ENCODE results near the gene WDR7.

The WDR7 gene

DNA sequence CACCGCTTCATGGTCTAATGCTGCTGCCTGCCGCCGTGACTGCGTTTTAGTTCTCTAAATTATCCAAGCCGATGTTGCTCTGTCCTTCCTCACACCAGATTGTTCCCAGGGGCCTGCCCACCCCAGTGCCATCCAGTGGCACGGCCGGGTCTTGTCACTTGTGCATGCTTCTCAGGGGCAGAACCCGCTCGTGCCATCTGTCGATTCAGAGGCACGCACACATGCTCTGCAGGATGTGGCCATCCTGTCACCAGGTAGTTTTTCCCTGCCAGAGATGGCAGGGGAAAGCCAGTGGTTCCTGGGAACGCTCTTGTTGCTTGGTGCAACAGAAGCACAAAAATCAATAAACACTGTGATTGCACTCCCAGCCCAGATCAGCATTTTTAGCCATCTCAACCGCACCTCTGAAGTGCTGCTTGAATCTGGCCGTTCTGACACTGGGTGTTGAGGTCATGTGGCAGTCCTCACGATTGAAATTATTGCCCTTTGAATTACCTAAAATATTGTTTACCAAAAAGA, 376.1 kb downstream of the WDR7 start:
- DNase-seq (ENCODE audit: low read depth in 2 of 2, low spot score in 1 of 2): no peak

DNA sequence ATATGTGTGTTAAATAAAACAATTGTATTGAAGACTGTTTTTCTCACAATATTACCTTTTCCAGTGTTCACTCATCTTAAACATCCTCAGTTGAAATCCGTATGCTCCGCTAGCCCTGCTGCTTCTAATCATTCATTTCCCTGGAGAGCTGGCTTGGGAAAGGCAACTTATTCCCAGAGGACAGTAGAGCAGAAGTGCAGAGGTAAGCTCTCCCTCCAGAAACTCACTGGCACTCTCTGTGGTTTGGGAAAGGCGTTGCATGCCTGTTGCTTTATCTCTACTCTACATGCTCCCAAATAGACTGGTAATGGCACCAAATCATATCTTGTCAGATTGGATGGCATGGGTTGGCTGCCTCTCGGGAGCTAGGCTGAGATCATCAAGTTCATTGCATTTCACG, 378.6 kb downstream of the WDR7 start:
- no peak for DNase-seq (ENCODE audit: low read depth in 2 of 2, low spot score in 1 of 2)

DNA sequence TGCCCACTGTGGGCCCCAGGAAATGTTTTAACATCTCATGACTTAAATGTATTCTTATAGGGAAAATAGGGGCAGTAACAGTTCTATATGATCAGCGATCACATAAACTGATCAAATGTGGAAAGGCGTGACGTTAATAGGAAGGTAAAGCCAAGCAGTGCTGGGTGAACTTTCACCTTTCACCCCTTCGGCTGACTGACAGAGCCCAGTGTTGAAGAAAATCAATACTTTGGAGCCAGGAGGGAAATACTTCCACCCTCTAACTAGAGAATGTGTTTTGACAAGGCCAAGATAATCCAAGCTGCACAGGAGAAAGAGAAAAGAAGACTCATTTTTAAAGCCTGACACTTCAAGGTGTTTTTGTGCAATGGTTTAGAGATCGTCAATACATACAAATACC, 379.3 kb downstream of the WDR7 start:
- no peak for DNase-seq (ENCODE audit: low read depth in 2 of 2, low spot score in 1 of 2)

DNA sequence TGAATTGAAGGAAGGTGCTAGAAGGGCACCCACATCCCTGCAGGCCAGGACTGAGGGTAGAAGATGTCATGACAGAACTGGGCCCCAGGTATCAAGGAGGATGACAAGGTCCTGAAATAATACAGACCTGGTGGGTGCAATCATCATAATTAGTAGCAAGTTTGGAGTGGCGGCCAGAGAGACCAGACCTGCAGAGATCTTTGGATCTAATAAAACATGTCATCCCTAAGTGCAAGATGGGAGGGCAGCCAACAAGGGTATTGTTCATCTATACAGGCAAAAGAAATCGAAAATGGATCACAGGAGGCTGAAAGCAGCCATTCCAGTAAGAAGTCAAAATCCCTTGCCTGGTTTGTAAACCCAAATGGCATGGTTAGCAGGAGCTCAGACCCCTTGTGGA, 384.4 kb downstream of the WDR7 start:
- no peak for DNase-seq (ENCODE audit: low read depth in 2 of 2, low spot score in 1 of 2)

DNA sequence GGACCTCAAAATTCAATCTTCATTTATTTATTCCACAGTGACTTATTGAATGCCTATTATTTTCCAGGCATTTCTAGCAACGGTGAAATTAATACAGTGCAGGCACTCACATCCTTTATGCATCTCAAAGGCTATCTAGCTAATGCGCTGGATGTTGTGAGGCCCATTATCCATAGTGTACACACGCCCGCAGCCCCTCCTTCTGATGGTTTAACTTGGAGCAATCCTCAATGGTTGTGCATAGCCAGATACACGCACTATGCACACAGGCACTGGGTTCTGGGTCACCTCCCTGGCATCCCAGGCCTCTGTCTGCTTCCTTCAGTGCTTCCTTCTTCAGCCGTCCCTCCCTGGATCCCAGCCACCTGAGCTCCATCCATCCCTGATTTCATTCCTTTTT, 387.2 kb downstream of the WDR7 start:
- DNase-seq (ENCODE audit: low read depth in 2 of 2, low spot score in 1 of 2): no peak

DNA sequence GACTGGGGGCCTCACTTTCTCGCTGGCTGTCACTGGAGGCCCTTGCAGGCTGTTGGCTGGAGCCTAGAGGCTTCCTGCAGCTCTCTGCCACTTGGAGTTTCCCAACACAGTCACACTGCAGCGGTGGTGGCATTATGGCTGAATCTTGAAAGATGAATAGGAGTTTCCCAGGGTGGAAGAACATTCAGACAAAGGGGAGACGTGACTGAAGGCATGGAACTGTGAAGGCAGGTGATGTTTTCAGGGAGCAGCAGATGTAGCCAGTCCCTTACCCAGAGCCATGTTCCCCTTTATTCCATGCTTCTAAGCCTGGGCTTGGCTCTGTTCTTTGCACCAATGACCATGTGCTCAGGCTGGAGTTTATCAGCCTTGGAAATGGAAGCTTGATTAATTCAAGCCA, 389.0 kb downstream of the WDR7 start:
- no peak for DNase-seq (ENCODE audit: low read depth in 2 of 2, low spot score in 1 of 2)

DNA sequence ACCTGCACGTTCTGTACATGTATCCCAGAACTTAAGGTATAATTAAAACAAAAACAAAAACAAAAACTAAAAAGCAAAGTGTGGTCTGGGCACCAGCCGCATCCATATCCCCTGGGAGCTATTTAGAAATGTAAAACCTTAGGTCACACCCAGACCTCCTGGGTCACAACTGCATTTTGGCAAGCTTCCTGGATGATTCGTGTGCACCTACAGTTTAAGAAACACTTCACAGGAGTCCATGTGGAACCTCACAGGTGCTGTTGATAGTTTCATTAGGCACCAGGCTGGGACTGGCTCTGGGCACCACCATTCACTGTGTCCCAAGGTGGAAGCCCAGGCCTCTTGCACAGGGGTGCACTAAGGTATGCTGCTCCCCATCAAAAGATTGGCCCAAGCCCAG, 392.1 kb downstream of the WDR7 start:
- DNase-seq (ENCODE audit: low read depth in 2 of 2, low spot score in 1 of 2): no peak

DNA sequence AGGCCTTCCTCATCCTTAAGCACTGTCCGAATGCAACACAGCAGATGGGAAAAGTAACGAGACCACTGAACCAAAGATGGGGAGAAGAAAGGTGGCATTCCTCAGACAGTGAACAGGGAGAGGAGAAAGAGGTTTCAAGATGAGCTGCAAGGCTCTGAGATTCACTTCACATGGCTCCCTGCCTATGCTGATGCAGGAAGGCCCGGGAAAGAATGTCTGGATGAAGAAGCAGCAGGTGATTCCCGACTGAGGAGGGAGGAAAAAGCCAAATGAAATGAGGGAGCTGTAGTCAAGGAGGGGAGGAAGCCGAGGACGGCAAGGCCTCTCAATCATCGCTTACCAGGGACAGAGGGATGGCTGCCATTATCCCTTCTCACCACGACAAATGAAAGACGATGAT, 397.2 kb downstream of the WDR7 start:
- no peak for DNase-seq (ENCODE audit: low read depth in 2 of 2, low spot score in 1 of 2)

DNA sequence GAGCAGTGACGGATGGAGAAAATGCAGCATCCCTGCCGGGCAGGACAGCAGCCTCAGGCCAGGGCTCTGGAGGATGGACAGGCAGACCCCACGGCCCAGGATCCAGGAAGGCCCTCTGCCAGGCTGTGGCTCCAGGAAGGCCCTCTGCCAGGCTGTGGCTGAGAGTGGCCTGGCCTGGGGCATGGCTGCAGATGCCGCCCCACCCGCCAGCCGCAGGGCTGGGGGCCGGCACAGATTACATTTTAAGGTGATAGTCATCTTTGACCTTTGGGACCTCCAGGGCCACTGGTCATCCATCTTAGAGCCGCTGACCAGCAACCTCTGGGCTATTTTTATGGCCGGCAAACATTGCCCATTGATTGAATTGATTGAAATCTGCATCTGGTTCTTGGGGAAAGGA, 397.7 kb downstream of the WDR7 start:
- DNase-seq (ENCODE audit: low read depth in 2 of 2, low spot score in 1 of 2): no peak

DNA sequence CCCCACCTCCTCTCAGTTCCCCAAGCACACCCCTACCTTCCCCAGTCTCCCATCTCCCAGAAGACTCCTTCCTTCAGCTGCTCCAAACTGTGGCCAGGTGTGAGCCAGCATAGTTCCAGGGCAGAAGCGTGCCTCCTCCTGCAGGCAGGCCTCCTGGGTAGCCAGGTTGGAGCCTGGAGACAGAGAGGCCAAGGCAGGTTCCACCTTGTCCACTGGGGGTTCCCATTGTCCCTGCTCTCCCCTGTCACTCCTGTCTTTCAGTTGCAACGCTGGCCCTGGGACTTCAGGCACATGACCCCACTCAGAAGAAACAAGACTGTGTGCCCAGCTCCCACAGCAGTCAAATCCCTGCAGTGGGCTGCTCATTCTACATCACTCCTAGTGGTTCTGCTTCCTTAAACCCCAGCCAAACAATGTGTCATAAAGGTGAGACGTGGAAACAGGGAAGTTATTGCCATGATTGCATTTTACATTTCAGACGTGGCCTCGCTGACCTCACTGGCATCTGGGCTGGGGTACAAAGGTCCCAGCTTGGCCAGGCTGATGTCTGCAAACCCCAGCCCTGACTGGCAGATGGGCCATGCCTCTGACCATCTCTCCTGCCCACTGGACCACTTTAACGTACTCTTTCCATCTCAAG, 399.3 kb downstream of the WDR7 start:
- no peak for DNase-seq (ENCODE audit: low read depth in 2 of 2, low spot score in 1 of 2)

DNA sequence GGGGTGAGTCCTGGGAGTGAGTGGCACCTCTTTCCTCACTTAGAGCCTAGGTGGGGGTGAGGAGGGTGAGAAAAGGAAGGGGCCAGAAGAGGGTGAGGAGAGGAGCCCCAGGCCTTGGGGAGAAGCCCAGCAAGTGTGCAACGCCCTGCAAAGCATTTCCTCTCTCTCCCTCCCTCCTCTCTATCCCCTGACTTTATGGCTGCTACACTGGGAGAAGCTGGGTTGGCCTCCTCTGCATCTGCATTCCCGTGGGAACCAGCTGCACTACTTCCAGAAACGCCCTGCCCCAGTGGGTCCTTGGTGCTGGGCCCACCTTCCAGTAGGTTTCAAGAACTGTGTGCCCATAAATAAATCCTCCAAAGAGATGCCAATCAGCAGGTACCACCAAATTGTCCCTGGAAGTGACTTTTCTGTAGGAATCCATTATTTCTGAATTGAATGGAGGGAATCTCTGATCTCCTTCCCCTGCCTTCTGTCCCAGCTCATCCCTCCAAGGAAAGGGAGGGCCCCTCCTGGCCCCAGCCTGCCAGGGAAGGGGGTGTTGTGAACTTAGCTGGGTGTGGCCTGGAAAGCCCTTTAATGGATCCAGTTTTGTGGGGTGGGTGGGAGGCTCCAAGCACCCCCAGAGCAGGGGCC, 400.0 kb downstream of the WDR7 start:
- no peak for DNase-seq (ENCODE audit: low read depth in 2 of 2, low spot score in 1 of 2)

DNA sequence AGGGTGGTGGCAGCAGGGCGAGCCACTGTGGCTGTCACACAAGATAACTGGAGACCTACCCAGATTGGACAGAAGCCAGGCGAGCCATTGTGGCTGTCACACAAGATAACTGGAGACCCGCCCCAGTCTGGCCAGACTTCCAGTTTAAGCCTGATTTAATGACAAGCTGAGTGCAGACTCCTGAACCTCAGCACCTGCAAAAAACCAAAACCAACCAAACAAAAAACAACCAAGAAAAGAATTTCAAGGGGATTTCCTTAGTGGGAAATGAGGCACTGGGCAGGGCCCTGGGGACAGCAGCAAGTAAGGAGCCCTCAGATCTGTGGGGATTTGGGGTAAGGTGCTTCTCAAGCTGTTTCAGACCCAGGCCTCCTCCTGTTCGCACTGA, 400.5 kb downstream of the WDR7 start:
- no peak for DNase-seq (ENCODE audit: low read depth in 2 of 2, low spot score in 1 of 2)

DNA sequence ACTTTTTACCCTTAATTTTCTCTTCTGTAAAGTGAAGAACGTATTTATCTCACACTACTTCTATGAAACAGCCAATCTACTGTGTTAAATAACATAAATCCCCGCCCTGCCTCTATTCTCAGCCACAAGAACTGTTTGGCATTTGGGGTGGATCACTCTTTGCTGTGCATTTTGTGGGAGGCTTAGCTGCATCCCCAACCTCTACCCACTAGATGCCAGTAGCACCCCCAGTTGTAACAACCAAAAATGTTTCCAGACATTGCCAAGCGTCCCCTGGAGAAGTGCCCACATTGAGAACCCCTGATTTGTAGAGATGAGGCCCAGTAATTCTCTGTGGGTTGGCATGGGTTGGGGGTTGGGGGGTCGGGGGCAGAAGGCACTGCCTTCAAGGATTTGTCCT, 401.0 kb downstream of the WDR7 start:
- DNase-seq (ENCODE audit: low read depth in 2 of 2, low spot score in 1 of 2): no peak

DNA sequence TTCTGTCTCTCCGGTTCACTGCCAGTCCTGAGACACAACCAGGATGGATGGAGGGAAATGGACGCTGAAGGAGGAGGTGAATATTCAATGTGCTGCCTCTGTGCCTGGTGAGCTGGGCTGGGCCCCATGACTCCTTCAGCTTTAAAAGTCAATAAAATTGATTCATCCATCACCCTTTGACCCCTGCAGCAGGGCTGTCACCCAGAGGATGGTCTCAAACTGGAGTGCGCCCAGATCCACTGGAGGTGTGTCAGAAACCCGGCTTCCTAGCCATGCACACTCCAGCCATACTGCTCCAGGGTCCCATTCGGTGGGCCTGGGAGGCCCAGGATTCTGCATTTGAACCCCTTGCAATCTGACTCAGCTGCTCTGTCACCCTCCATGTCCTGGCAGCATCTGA, 401.6 kb downstream of the WDR7 start:
- DNase-seq (ENCODE audit: low read depth in 2 of 2, low spot score in 1 of 2): no peak

DNA sequence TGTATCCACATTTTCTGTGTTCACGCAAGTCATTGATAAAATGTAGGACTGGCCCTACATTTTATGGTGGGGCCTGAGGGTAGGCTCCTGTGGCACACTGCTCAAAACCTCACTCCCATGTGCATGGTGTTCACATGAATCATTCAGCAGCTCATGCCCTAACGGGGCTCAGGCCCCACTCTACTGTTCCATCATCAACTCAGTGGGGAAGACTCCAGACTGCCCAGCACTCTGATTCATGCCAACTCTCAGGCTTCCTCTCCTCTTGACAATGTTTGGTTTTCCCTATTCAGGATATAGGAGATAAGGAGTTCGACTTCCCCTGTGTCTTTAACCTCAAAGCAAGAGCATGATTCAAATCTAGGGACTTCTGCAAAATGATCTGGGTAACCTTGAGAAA, 403.7 kb downstream of the WDR7 start:
- no peak for DNase-seq (ENCODE audit: low read depth in 2 of 2, low spot score in 1 of 2)

DNA sequence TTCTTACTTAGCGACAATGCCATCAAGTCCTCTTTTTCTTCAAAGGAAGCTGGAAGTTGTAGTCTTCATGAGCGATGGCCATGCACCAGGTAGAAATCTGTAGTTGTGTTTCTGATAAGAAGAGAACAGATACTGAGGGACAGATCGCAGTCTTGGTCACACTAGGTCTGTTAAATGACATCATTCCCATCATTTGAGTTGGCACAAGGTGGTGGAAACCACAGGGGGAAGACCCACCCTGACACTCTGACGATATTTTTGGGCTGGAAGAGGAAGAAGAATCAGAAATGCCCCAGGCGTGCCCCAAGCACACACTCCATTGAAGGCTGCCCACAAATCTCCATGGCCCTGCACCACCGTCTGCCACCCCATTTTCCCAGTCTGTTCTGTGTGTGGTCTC, 406.7 kb downstream of the WDR7 start:
- no peak for DNase-seq (ENCODE audit: low read depth in 2 of 2, low spot score in 1 of 2)

DNA sequence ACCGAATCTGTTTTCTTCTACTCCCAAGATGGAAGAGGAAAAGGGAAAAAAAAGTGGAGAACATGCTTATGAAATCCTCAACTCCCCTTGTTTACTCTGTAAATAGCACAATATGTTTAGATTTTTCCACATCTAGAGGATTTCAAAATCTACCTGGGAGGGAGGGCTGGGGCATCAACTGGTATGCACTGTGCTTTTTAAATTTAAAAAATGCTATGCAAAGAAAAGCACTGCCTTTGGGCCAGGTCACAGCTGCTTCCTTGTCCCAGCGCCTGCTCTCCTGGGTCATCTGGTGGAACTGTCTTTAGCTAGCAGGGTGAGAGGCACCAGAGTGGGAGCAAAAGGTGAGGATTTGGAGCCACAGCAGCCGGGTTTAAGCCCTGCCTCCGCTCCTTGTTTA, 407.6 kb downstream of the WDR7 start:
- no peak for DNase-seq (ENCODE audit: low read depth in 2 of 2, low spot score in 1 of 2)

DNA sequence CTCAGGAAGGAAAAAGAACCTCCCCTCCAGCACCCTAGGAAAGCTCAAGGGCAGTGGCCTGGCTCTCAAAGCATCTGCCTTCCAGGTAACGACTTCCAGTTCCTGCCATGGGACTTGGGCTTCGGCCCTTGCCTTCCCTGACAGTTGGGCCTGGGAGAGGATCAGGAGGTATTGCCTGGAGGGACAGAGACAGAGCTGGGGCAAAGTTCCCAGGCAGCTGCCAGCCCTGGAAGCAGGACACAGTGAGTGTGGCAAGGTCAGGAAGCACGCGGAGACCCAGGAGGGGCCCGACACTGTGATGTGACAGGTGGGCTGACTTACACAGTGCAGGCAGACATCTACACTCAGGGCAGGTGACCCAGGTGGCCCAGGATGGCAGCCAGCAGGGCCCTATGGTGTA, 408.2 kb downstream of the WDR7 start:
- DNase-seq (ENCODE audit: low read depth in 2 of 2, low spot score in 1 of 2): no peak

DNA sequence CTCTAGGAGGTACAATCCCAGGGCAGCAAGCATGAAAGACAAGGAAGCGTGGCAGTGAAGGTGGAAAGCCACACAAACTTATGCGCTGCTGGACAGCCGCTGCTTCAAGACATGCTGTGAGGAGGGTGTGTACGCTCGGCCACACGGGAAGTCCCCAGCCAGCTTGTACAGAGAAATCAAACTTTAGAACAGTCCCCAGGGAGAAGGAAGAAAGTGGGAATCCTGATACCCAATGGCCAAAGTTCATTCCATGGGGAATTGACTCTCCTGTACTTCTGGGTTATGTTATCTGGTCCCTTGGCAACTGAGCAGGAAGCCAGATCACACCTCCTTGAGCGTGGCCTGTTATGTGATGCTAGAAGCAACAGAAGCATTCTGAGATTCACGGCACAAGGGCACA, 409.7 kb downstream of the WDR7 start:
- DNase-seq (ENCODE audit: low read depth in 2 of 2, low spot score in 1 of 2): no peak

DNA sequence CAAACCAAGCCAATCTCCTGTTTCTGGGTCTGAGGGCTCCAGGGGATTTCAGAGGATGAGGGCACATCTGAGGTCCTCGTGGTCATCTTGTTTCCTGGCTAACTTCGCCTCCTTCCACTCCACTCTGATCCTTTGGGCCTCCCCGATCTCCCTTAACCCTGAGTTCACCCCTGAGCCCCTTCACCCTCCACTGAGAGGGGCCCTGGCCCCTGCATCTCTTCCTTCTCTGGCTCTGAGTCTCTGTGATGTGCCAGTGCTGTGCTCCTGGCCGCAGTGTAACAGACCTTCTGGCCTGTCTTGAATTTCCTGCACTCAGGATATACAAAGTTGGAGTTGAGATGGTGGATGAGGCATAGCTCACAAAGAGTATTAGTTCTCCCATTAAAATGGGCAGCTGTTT, 411.0 kb downstream of the WDR7 start:
- DNase-seq (ENCODE audit: low read depth in 2 of 2, low spot score in 1 of 2): no peak

DNA sequence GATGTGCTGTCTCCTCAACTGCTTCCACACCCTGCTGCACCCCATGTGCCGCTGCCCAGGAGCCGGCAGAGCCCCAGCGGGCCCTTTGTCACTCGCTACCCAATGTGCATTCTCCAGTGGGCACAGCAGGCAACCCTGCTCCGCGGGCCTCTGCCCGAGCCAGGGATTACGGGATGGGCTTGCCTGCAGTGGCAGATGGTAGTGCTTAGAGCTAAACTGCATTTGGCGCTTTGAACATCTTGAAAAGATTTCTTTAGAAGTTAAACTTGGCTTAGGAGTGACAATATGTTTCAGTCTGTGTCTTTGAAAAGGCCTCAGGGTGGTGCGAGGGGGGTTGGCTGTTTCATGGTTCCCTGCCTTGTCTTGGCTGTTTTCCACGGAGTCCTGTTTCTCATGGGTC, 411.7 kb downstream of the WDR7 start:
- no peak for DNase-seq (ENCODE audit: low read depth in 2 of 2, low spot score in 1 of 2)

DNA sequence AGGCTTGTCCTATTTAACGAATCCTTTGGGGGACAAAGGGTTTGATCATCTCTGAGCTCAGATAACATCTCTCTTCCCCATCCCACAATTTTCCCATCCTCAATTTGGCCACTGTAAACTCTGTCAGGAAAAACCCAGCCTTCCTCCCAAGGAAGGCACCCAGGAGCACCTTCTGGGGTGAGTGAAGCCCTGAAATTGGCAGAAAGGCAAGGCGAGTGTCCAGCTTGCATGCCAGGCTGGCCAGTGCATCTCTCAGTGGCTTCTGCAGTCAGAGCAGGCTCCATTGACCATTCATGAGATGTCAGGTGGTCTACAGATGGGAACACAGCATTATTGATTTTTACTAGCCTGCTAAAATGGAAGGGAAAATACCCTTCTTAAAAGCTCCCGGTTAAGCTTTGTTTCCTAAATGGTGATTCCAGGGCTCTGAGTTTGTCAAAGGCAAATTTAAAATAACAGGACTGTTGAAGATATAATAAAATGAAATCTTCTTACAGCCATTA, 412.5 kb downstream of the WDR7 start:
- DNase-seq (ENCODE audit: low read depth in 2 of 2, low spot score in 1 of 2): no peak
